ENCODE data around the gene ATE1.

ATE1 gene

GRCh38 chr10:121845044-121845784, 82.6 kb downstream of the ATE1 start (continued):
- no peak for TF ChIP-seq ARNTL (CRISPR knock-in tag; IDR thresholded peaks at IDR 0.05; ENCODE audit: borderline replicate concordance, low read depth)
- no peak for TF ChIP-seq ISL1 (CRISPR knock-in tag; IDR thresholded peaks at IDR 0.05)

GRCh38 chr10:121844537-121844936, 83.3 kb downstream of the ATE1 start:
- no peak for TF ChIP-seq POU6F1 (CRISPR knock-in tag; IDR thresholded peaks at IDR 0.05; ENCODE audit: borderline replicate concordance, low read depth)
- no peak for TF ChIP-seq ZFP3 (CRISPR knock-in tag; IDR thresholded peaks at IDR 0.05)
- no peak for TF ChIP-seq RARB (CRISPR knock-in tag; IDR thresholded peaks at IDR 0.05)
- TF ChIP-seq ZFP30 (CRISPR knock-in tag; IDR thresholded peaks at IDR 0.05): no peak
- TF ChIP-seq CSRNP3 (CRISPR knock-in tag; IDR thresholded peaks at IDR 0.05): no peak
- no peak for TF ChIP-seq CREB5 (CRISPR knock-in tag; IDR thresholded peaks at IDR 0.05; ENCODE audit: low read depth)
- peak; percentile 63; the same call in 1 of the 2 replicates for TF ChIP-seq ZNF8 (CRISPR knock-in tag; IDR thresholded peaks at IDR 0.05)
- TF ChIP-seq OSR1 (CRISPR knock-in tag; IDR thresholded peaks at IDR 0.05): no peak
- ATAC-seq: no peak

- TF ChIP-seq ZFP3 (CRISPR knock-in tag; IDR thresholded peaks at IDR 0.05) (no peak), ISL1 (CRISPR knock-in tag; IDR thresholded peaks at IDR 0.05) (no peak), OSR1 (CRISPR knock-in tag; IDR thresholded peaks at IDR 0.05) (no peak), ZC3H10 (CRISPR knock-in tag; IDR thresholded peaks at IDR 0.05) (no peak), PPARA (CRISPR knock-in tag; IDR thresholded peaks at IDR 0.05; ENCODE audit: borderline replicate concordance) (no peak), PATZ1 (CRISPR knock-in tag; IDR thresholded peaks at IDR 0.05; ENCODE audit: borderline replicate concordance) (no peak), CSRNP3 (CRISPR knock-in tag; IDR thresholded peaks at IDR 0.05) (no peak), GLIS3 (CRISPR knock-in tag; IDR thresholded peaks at IDR 0.05) (no peak), CREB5 (CRISPR knock-in tag; IDR thresholded peaks at IDR 0.05; ENCODE audit: low read depth) (no peak), BACH2 (CRISPR knock-in tag; IDR thresholded peaks at IDR 0.05; ENCODE audit: borderline replicate concordance) (no peak), ZFP30 (CRISPR knock-in tag; IDR thresholded peaks at IDR 0.05) (no peak), ESRRG (CRISPR knock-in tag; IDR thresholded peaks at IDR 0.05) (no peak)
- ATAC-seq: no peak
Observed at GRCh38 chr10:121843379-121843778, 84.5 kb downstream of the ATE1 start.

GRCh38 chr10:121841862-121842261, 86.0 kb downstream of the ATE1 start:
- ATAC-seq: no peak
- TF ChIP-seq TSHZ2 (CRISPR knock-in tag; IDR thresholded peaks at IDR 0.05) (no peak), ARNTL (CRISPR knock-in tag; IDR thresholded peaks at IDR 0.05; ENCODE audit: borderline replicate concordance, low read depth) (no peak), ZNF70 (CRISPR knock-in tag; IDR thresholded peaks at IDR 0.05) (no peak), ZNF565 (CRISPR knock-in tag; conservative IDR thresholded peaks at IDR 0.05; ENCODE audit: low read depth) (no peak), ZC3H10 (CRISPR knock-in tag; IDR thresholded peaks at IDR 0.05) (no peak), ZFP30 (CRISPR knock-in tag; IDR thresholded peaks at IDR 0.05) (no peak), ZFP3 (CRISPR knock-in tag; IDR thresholded peaks at IDR 0.05) (no peak), GLIS3 (CRISPR knock-in tag; IDR thresholded peaks at IDR 0.05) (no peak), ISL1 (CRISPR knock-in tag; IDR thresholded peaks at IDR 0.05) (no peak), POU6F1 (CRISPR knock-in tag; IDR thresholded peaks at IDR 0.05; ENCODE audit: borderline replicate concordance, low read depth) (no peak), ZNF8 (CRISPR knock-in tag; IDR thresholded peaks at IDR 0.05) (no peak)

Measured in SK-N-SH treated with all-trans-retinoic acid at 6 μM for 48 hours (cell line).